Lung (tissue), 12 donors: ENCODE data around the gene PSMB2. TPM values are rescaled to one million over a fixed set of nuclear protein-coding genes. Genes with fewer than 3 reads are reported as not detected.

Experiments
- ATAC-seq: fragments of 200-7000 bp; cut with Tn5 transposase; one replicate; pipeline ENCODE4 v1.9.1; 2020; ENCODE audit warnings: moderate number of reproducible peaks; ENCODE audit not compliant: insufficient read depth, low FRiP score
- DNase-seq, 3 donors: peaks; one replicate each; pipeline ENCODE4 v3.0.0-alpha.2; 2013 to 2017
- H3K27ac ChIP-seq, 2 donors: one replicate each; pipeline ENCODE4 v1.5.1; 2013; ENCODE audit warnings: mild to moderate bottlenecking in 2 of 2, moderate library complexity in 2 of 2, control low read depth in 1 of 2, inconsistent platforms in 1 of 2, low read depth in 1 of 2, low read length in 1 of 2
- H3K27me3 ChIP-seq, 3 donors: one replicate each; pipeline ENCODE4 v1.5.1; 2013; ENCODE audit warnings: low read length in 2 of 3; ENCODE audit not compliant: control insufficient read depth in 3 of 3, insufficient read depth in 3 of 3
- H3K36me3 ChIP-seq, 4 donors: one replicate each; pipeline ENCODE4 v1.5.1; 2013; ENCODE audit warnings: low read length in 4 of 4, mild to moderate bottlenecking in 1 of 4, moderate library complexity in 1 of 4; ENCODE audit not compliant: control insufficient read depth in 4 of 4, insufficient read depth in 4 of 4
- H3K4me1 ChIP-seq, 5 donors: one replicate each; pipeline ENCODE4 v1.5.1; 2013; ENCODE audit warnings: low read length in 5 of 5, mild to moderate bottlenecking in 2 of 5, moderate library complexity in 1 of 5; ENCODE audit not compliant: control insufficient read depth in 5 of 5, insufficient read depth in 5 of 5
- H3K4me3 ChIP-seq: one replicate; pipeline ENCODE4 v1.5.1; 2013; ENCODE audit warnings: mild to moderate bottlenecking, control low read depth, moderate library complexity
- H3K9ac ChIP-seq, 2 donors: one replicate each; pipeline ENCODE4 v1.5.1; 2013; ENCODE audit warnings: low read length in 2 of 2, control low read depth in 1 of 2; ENCODE audit not compliant: insufficient read depth in 1 of 2
- H3K9me3 ChIP-seq, 4 donors: one replicate each; pipeline ENCODE4 v1.5.1; 2013; ENCODE audit warnings: low read length in 3 of 4, mild to moderate bottlenecking in 1 of 4, moderate library complexity in 1 of 4; ENCODE audit not compliant: control insufficient read depth in 4 of 4, insufficient read depth in 3 of 4
- WGBS, 2 donors: extraction: QIAGEN DNeasy Blood & Tissue Kit; methylation state at CpG; one replicate each; pipeline ENCODE4 v1.1.7; 2013; 5-methylcytosine and 5-hydroxymethylcytosine counted together
- polyA plus RNA-seq, 2 donors: library from polyadenylated mRNA; stranded (reverse); fragments of 200-250 nt; gene quantifications; one replicate each; pipeline ENCODE4 v1.2.1, GENCODE V29; 2013
- total RNA-seq, 2 donors: library from RNA; depleted of rRNA in 1 of 2; stranded (reverse); fragments of >200 nt in 1 of 2; gene quantifications; one replicate each; pipeline ENCODE4 v1.2.1, GENCODE V29; 2014 to 2021
- TF ChIP-seq, protein P1 (sequence below): IDR thresholded peaks from 2 replicates; pipeline ENCODE4 v1.5.1; 2012; ENCODE audit warnings: mild to moderate bottlenecking; ENCODE audit errors: control extremely low read depth, extremely low read depth
- donor health status: control.
- donor health status: control.
- donor health status: Bipolar disorder and iron deficiency.
- donor health status: healthy.
- donor health status: DM: yes; HTN: yes; CAD: no.

Gene PSMB2
- total and polyA plus RNA-seq, 4 donors: 32.0 to 59.2 (median 57.8) TPM

DNA sequence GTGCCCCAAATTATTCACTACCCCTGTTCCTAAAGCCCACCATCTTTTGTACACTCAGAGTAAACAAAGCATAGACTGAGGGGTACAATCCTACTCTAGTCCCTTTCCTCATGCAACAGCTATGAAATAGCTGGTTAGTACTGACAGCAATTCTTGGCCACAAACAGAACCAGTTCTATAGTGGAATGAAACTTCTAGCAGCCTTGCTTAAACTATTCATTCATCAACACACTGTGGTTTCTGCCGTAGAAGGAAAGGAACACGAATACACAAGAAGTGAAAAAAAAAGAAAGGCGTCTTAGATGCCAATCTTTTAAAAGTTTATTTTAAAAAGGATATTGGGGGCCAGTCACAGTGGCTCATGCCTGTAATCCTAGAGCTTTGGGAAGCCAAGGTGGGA lies 9.9 kb downstream of the PSMB2 start:
- Histone ChIP-seq H3K27me3 (no peaks in the 10 kb centered on the region), H3K9ac (no peak overlapping the region), H3K27ac (no peak overlapping the region), H3K4me1 (peaks cover 0 to 3% (median 0%) of the 10 kb centered on the region in 5 donors), H3K9me3 (no peaks in the 10 kb centered on the region), H3K4me3 (no peak overlapping the region), H3K36me3 (peaks cover 0 to 52% (median 28%) of the 10 kb centered on the region in 4 donors)
- ATAC-seq (no peak), DNase-seq (no peak)
- TF ChIP-seq, protein P1, sequence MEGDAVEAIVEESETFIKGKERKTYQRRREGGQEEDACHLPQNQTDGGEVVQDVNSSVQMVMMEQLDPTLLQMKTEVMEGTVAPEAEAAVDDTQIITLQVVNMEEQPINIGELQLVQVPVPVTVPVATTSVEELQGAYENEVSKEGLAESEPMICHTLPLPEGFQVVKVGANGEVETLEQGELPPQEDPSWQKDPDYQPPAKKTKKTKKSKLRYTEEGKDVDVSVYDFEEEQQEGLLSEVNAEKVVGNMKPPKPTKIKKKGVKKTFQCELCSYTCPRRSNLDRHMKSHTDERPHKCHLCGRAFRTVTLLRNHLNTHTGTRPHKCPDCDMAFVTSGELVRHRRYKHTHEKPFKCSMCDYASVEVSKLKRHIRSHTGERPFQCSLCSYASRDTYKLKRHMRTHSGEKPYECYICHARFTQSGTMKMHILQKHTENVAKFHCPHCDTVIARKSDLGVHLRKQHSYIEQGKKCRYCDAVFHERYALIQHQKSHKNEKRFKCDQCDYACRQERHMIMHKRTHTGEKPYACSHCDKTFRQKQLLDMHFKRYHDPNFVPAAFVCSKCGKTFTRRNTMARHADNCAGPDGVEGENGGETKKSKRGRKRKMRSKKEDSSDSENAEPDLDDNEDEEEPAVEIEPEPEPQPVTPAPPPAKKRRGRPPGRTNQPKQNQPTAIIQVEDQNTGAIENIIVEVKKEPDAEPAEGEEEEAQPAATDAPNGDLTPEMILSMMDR: no peak
- WGBS, 2 donors: 85 to 94% methylated on average over 3 of the region's 3 CpGs

DNA sequence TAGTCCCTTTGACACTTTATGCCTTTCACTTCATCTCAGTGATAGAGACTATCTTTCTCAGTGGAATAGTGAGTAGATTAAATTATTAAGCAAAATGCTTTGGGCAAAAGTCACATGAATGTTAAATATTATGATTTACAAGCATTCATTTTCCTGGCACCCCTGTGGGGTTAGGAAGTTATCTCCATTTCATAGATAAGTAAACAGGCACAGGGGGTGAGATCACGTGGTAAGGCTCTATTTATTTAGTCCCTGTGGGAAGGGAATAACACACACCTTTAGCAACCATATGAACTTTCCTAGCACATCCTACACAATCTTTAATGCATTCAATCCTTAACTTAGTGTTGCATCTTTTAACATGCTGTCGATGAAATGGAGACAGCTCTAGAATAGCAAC lies 12.3 kb downstream of the PSMB2 start:
- no peak for ATAC-seq
- TF ChIP-seq, protein P1: no peak
- H3K36me3 ChIP-seq: peaks cover 0 to 41% (median 22%) of the 10 kb centered on the region in 4 donors

GRCh38 chr1:35623832-35624231 lies 17.5 kb downstream of the PSMB2 start:
- Histone ChIP-seq H3K4me1 (no peaks in the 10 kb centered on the region), H3K27ac (no peak overlapping the region), H3K27me3 (no peaks in the 10 kb centered on the region), H3K4me3 (no peak overlapping the region), H3K9ac (no peak overlapping the region), H3K9me3 (no peaks in the 10 kb centered on the region), H3K36me3 (peaks cover 6 to 22% (median 11%) of the 10 kb centered on the region in 4 donors)
- TF ChIP-seq, protein P1: no peak
- ATAC-seq: no peak
- no peak for DNase-seq

More for the DNA sequence above, 12.3 kb downstream of the PSMB2 start:
- 73 to 88% methylated on average over 2 of the region's 2 CpGs for WGBS, 2 donors
- Histone ChIP-seq H3K9me3 (no peaks in the 10 kb centered on the region), H3K9ac (no peak overlapping the region), H3K27ac (no peak overlapping the region), H3K4me3 (no peak overlapping the region), H3K4me1 (peaks cover 0 to 3% (median 0%) of the 10 kb centered on the region in 5 donors), H3K27me3 (no peaks in the 10 kb centered on the region)
- DNase-seq: no peak

DNA sequence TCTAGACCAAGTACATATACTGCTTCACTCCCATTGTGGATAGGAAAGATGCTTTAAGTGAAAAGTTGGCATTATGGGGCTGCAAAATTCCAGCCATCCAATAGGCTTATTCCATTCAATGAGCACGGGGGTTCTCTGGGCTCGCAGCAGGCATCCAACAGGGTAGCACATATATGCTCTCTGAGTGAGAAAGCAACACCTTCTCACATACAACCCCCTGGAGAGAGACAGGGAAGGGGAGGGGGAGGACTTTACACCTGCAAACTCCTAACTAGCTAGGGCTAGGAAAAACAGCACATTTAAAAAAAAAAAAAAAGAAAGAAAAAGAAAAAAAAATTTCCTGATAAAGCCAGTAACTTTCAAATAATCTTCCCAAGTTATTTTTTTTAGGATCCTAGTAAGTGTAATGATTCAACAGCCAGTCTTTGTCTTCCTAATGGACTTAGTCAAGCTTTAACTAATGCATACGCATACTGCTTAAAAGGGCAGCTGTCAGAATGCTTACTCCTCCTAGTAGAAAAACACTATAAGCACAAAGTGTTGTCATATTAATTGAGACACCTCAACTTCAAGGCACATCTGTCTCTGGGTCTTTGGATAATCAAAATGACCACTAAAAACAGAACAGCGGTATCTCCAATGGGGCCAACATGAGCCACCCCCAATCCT lies 18.7 kb downstream of the PSMB2 start:
- no peaks in the 10 kb centered on the region for H3K27me3 ChIP-seq
- 93% methylated on average over 4 of the region's 4 CpGs for WGBS, 2 donors
- no peak overlapping the region for H3K4me3 ChIP-seq
- no peak overlapping the region for H3K27ac ChIP-seq
- TF ChIP-seq, protein P1: no peak
- no peaks in the 10 kb centered on the region for H3K4me1 ChIP-seq
- no peaks in the 10 kb centered on the region for H3K9me3 ChIP-seq
- no peak overlapping the region for H3K9ac ChIP-seq
- H3K36me3 ChIP-seq: peaks cover 8 to 27% (median 11%) of the 10 kb centered on the region in 4 donors
- no peak for ATAC-seq
- no peak for DNase-seq
